Heart left ventricle (tissue), 16 donors: ENCODE data around the gene PRR22. TPM values are rescaled to one million over a fixed set of nuclear protein-coding genes. Genes with fewer than 3 reads are reported as not detected.

Experiments used
- ATAC-seq, 4 donors: fragments of 200-7000 bp; cut with Tn5 transposase; one replicate each; pipeline ENCODE4 v1.9.1; 2020 to 2022; ENCODE audit warnings: moderate library complexity in 4 of 4, mild to moderate bottlenecking in 3 of 4, moderate number of reproducible peaks in 1 of 4
- DNase-seq, 5 donors: peaks; one replicate each; pipeline ENCODE4 v3.0.0-alpha.2; 2020
- H3K27ac ChIP-seq, 12 donors: fragments of 200-600 bp; sonication (generic) in 4 of 12; one replicate each; pipeline versions ENCODE4 v1.5.0 to v1.8.0; 2016 to 2022; ENCODE audit warnings: mild to moderate bottlenecking in 2 of 12
- H3K27me3 ChIP-seq, 9 donors: fragments of 200-600 bp; sonication (generic) in 2 of 9; one replicate each; pipeline versions ENCODE4 v1.5.1 to v1.8.0; 2016 to 2022; ENCODE audit warnings: mild to moderate bottlenecking in 3 of 9
- H3K36me3 ChIP-seq, 9 donors: fragments of 200-600 bp; sonication (generic) in 2 of 9; one replicate each; pipeline versions ENCODE4 v1.5.0 to v1.8.0; 2018 to 2022; ENCODE audit warnings: mild to moderate bottlenecking in 2 of 9
- H3K4me1 ChIP-seq, 12 donors: fragments of 200-600 bp; sonication (generic) in 4 of 12; one replicate each; pipeline versions ENCODE4 v1.5.0 to v1.8.0; 2016 to 2022; ENCODE audit warnings: mild to moderate bottlenecking in 3 of 12
- H3K4me3 ChIP-seq, 12 donors: fragments of 200-600 bp; sonication (generic) in 4 of 12; one replicate each; pipeline versions ENCODE4 v1.5.0 to v1.8.0; 2017 to 2022; ENCODE audit warnings: mild to moderate bottlenecking in 9 of 12, moderate library complexity in 4 of 12
- H3K9me3 ChIP-seq, 12 donors: fragments of 200-600 bp; sonication (generic) in 4 of 12; one replicate each; pipeline versions ENCODE4 v1.5.0 to v1.8.0; 2016 to 2022; ENCODE audit warnings: mild to moderate bottlenecking in 1 of 12
- CTCF ChIP-seq, 12 donors: fragments of 200-600 bp; sonication (generic) in 4 of 12; IDR thresholded peaks; one replicate each; pipeline versions ENCODE4 v1.5.0 to v1.8.0; 2018 to 2022; ENCODE audit warnings: antibody characterized with exemption in 12 of 12, mild to moderate bottlenecking in 5 of 12
- POLR2A ChIP-seq, 2 donors: fragments of 450-650 bp; IDR thresholded peaks; one replicate each; pipeline ENCODE4 v1.6.1; 2017; ENCODE audit warnings: antibody characterized with exemption in 2 of 2, mild to moderate bottlenecking in 2 of 2, moderate library complexity in 2 of 2
- WGBS, 4 donors: extraction: QIAGEN DNeasy Blood & Tissue Kit in 2 of 4; methylation state at CpG; one replicate each; pipeline versions ENCODE4 v1.1.5 to v1.1.7; 2013 to 2018; 5-methylcytosine and 5-hydroxymethylcytosine counted together
- intact Hi-C, 10 donors: fragments of 100-400 bp; cut with DNase I; formaldehyde crosslinking; loops; one replicate each; pipeline versions ENCODE4 v1.11.1 to v1.14.2; 2022
- polyA plus RNA-seq, 2 donors: library from polyadenylated mRNA; stranded (reverse); fragments of 200-250 nt; gene quantifications; one replicate each; pipeline ENCODE4 v1.2.3, GENCODE V29; 2013
- total RNA-seq, 9 donors: library from RNA; depleted of rRNA in 2 of 9; stranded (reverse); fragments of >200 nt in 2 of 9; fragmentation: NEBNext Ultra II Directional in 3 of 9; extraction: Animal tissue kit (Norgen Biotek cat#: 25700) in 3 of 9; gene quantifications; one replicate each; pipeline versions ENCODE4 v1.1.0 to v1.2.4, GENCODE V29; 2016 to 2023
- donor health status: ischemic (EF 13 %, LVEDD 7.1; RV severe dilation, severe dysfunction).
- donor health status: healthy with polysubstance abuse.
- donor health status: DM: no; HTN: yes; CAD: no.
- donor health status: DM: no; HTN: no; CAD: no.
- donor health status: ischemic (EF 25% LVEDD 6.9; RV normal size, moderate dysfunction).
- donor health status: ischemic (EF 25% LVEDD 5.7; RV mildly dilated, moderate dysfunction).
- donor health status: healthy.
- donor health status: DM: yes; HTN: yes; CAD: no.
- donor health status: ischemic (EF 35%, LVEDD 5.7; RV mildly dilated, moderate dysfunction).
- donor health status: nonischemic (EF 11% LVEDD 7.7; RV severe dilation, severe dysfunction).
- donor health status: DM: yes; HTN: yes; CAD: no.
- donor health status: PGD.
- donor health status: ischemic (EF 29% LVEDD 5.4; RV normal size, mild dysfunction).
- donor health status: nonischemic (EF 23%, LVEDD 6.1; RV moderate dilation, normal function).

Gene PRR22
- total and polyA plus RNA-seq, 11 donors: 0.91 to 1.9 (median 1.1) TPM; not detected in 2

- intact Hi-C loops: no loop called here
- 94 to 98% (median 95%) methylated on average over 10 of the region's 10 CpGs for WGBS, 4 donors
- TF ChIP-seq CTCF (IDR thresholded peaks at IDR 0.05) (no peak), POLR2A (IDR thresholded peaks at IDR 0.05) (no peak)
Measured at GRCh38 chr19:5767949-5768348, 16.6 kb downstream of the PRR22 start.

DNA sequence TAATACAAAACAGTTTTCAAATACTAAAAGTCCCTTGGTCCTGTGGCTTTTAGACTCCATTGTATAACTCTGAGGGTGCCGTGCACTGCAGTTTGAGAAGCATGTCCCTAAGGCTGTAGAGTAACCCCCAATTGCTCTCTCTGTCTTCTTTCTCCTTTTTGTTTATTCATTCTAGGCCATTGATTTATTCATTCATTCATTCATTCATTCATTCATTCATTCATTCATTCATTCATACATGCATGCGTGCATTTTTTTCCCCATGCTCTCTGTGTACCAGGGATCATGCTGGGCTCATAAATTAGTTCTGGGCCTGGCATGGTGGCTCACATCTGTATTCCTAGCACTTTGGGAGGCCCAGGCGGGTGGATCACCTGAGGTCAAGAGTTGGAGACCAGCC, 19.3 kb downstream of the PRR22 start:
- no peaks in the 10 kb centered on the region for H3K4me1 ChIP-seq
- intact Hi-C loops: no loop called here
- ATAC-seq (no peak), DNase-seq (no peak)
- TF ChIP-seq POLR2A (IDR thresholded peaks at IDR 0.05) (no peak), CTCF (IDR thresholded peaks at IDR 0.05) (no peak)
- H3K36me3 ChIP-seq: no peaks in the 10 kb centered on the region
- no peaks in the 10 kb centered on the region for H3K9me3 ChIP-seq
- H3K27ac ChIP-seq: no peak overlapping the region
- 91 to 98% (median 92%) methylated on average over 3 of the region's 3 CpGs for WGBS, 4 donors
- no peak overlapping the region for H3K4me3 ChIP-seq
- no peaks in the 10 kb centered on the region for H3K27me3 ChIP-seq

More at GRCh38 chr19:5767949-5768348, 16.6 kb downstream of the PRR22 start:
- no peaks in the 10 kb centered on the region for H3K9me3 ChIP-seq
- ATAC-seq (no peak), DNase-seq (no peak)
- no peaks in the 10 kb centered on the region for H3K27me3 ChIP-seq
- H3K36me3 ChIP-seq: no peaks in the 10 kb centered on the region
- no peak overlapping the region for H3K4me3 ChIP-seq
- no peak overlapping the region for H3K27ac ChIP-seq
- H3K4me1 ChIP-seq: no peaks in the 10 kb centered on the region

GRCh38 chr19:5762608-5763217, 21.8 kb downstream of the PRR22 start:
- TF ChIP-seq CTCF (IDR thresholded peaks at IDR 0.05): no peak
- TF ChIP-seq POLR2A (IDR thresholded peaks at IDR 0.05): no peak
- no peak for DNase-seq
- 89 to 92% (median 91%) methylated on average over 5 of the region's 5 CpGs for WGBS, 4 donors
- Histone ChIP-seq H3K36me3 (no peaks in the 10 kb centered on the region), H3K9me3 (no peaks in the 10 kb centered on the region), H3K27ac (no peak overlapping the region), H3K4me3 (no peak overlapping the region), H3K27me3 (peaks cover 0 to 3% (median 0%) of the 10 kb centered on the region in 9 donors), H3K4me1 (no peaks in the 10 kb centered on the region)
- intact Hi-C loops: no loop called here
- no peak for ATAC-seq

DNA sequence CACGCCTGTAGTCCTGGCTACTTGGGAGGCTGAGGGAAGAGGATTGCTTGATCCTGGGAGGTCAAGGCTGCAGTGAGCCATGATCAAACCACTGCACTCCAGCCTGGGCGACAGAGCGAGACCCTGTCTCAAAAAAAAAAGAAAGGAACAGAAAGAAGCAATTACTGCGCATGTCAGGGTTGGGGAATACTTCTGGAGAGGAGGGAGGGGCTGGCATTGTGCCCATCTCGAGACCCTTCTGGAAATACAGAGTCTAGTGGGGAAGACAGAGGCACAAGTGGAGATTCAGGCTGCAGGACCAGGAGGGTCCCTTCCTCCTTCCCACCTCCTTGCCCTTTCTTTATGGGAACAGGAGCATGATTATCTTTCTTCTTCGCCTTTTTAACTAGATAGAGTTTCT, 30.8 kb downstream of the PRR22 start:
- DNase-seq (no peak), ATAC-seq (no peak)
- Histone ChIP-seq H3K4me3 (no peak overlapping the region), H3K4me1 (no peaks in the 10 kb centered on the region), H3K36me3 (no peaks in the 10 kb centered on the region), H3K27ac (no peak overlapping the region), H3K9me3 (no peaks in the 10 kb centered on the region), H3K27me3 (peaks cover 0 to 7% (median 0%) of the 10 kb centered on the region in 9 donors)
- intact Hi-C loops: no loop called here
- TF ChIP-seq CTCF (IDR thresholded peaks at IDR 0.05) (no peak), POLR2A (IDR thresholded peaks at IDR 0.05) (no peak)
- WGBS, 4 donors: 75 to 81% (median 78%) methylated on average over 6 of the region's 6 CpGs
